Skin epidermis (tissue), 12 donors: ENCODE data around the gene RAD18.

Experiments
- H3K27ac ChIP-seq, 21 experiments: fragments of 200-600 bp; sonication (generic) in 11 of 21; one replicate each; pipeline ENCODE4 v1.5.0; 2020; ENCODE audit warnings: mild to moderate bottlenecking in 3 of 21, inconsistent platforms in 2 of 21, moderate library complexity in 2 of 21
- H3K4me3 ChIP-seq, 7 experiments: fragments of 200-600 bp; sonication (generic) in 2 of 7; one replicate each; pipeline ENCODE4 v1.5.0; 2020; ENCODE audit warnings: inconsistent platforms in 2 of 7, mild to moderate bottlenecking in 2 of 7, moderate library complexity in 1 of 7

Gene RAD18

GRCh38 chr3:8873740-8874139, 89.5 kb downstream of the RAD18 start:
- H3K4me3 ChIP-seq, result no peak overlapping the region
- no peak overlapping the region for H3K27ac ChIP-seq

GRCh38 chr3:8872261-8872660, 91.0 kb downstream of the RAD18 start:
- Histone ChIP-seq H3K4me3 (no peak overlapping the region), H3K27ac (no peak overlapping the region)

GRCh38 chr3:8871306-8871705, 92.0 kb downstream of the RAD18 start:
- H3K4me3 ChIP-seq, result no peak overlapping the region
- no peak overlapping the region for H3K27ac ChIP-seq

- no peak overlapping the region for H3K4me3 ChIP-seq
Measured at GRCh38 chr3:8870134-8870533, 93.1 kb downstream of the RAD18 start.

GRCh38 chr3:8869613-8870012, 93.7 kb downstream of the RAD18 start:
- Histone ChIP-seq H3K4me3 (no peak overlapping the region), H3K27ac (no peak overlapping the region)

More at GRCh38 chr3:8870134-8870533, 93.1 kb downstream of the RAD18 start:
- no peak overlapping the region for H3K27ac ChIP-seq

GRCh38 chr3:8868996-8869395, 94.3 kb downstream of the RAD18 start:
- no peak overlapping the region for H3K27ac ChIP-seq
- H3K4me3 ChIP-seq, result no peak overlapping the region

- Histone ChIP-seq H3K4me3 (no peak overlapping the region), H3K27ac (no peak overlapping the region)
Measured at GRCh38 chr3:8867646-8868045, 95.6 kb downstream of the RAD18 start.

- H3K27ac ChIP-seq, result no peak overlapping the region
- H3K4me3 ChIP-seq, result no peak overlapping the region
Measured at GRCh38 chr3:8865697-8866096, 97.6 kb downstream of the RAD18 start.

- H3K27ac ChIP-seq, result no peak overlapping the region
- H3K4me3 ChIP-seq, result no peak overlapping the region
Measured at GRCh38 chr3:8864402-8865350, 98.6 kb downstream of the RAD18 start.

- Histone ChIP-seq H3K4me3 (no peak overlapping the region), H3K27ac (no peak overlapping the region)
Measured at GRCh38 chr3:8863891-8864290, 99.4 kb downstream of the RAD18 start.

GRCh38 chr3:8857720-8858367, 105.4 kb downstream of the RAD18 start:
- no peak overlapping the region for H3K4me3 ChIP-seq
- no peak overlapping the region for H3K27ac ChIP-seq

- Histone ChIP-seq H3K4me3 (no peak overlapping the region), H3K27ac (no peak overlapping the region)
Measured at GRCh38 chr3:8856721-8857120, 106.6 kb downstream of the RAD18 start.

GRCh38 chr3:8856071-8856470, 107.2 kb downstream of the RAD18 start:
- Histone ChIP-seq H3K4me3 (no peak overlapping the region), H3K27ac (no peak overlapping the region)

- no peak overlapping the region for H3K27ac ChIP-seq
Measured at GRCh38 chr3:8854656-8855055, 108.6 kb downstream of the RAD18 start.

GRCh38 chr3:8853081-8853480, 110.2 kb downstream of the RAD18 start:
- Histone ChIP-seq H3K27ac (no peak overlapping the region), H3K4me3 (no peak overlapping the region)

More at GRCh38 chr3:8854656-8855055, 108.6 kb downstream of the RAD18 start:
- no peak overlapping the region for H3K4me3 ChIP-seq

- Histone ChIP-seq H3K4me3 (no peak overlapping the region), H3K27ac (no peak overlapping the region)
Measured at GRCh38 chr3:8852511-8852910, 110.8 kb downstream of the RAD18 start.

- Histone ChIP-seq H3K4me3 (no peak overlapping the region), H3K27ac (no peak overlapping the region)
Measured at GRCh38 chr3:8851703-8852102, 111.6 kb downstream of the RAD18 start.

GRCh38 chr3:8848696-8849131, 114.6 kb downstream of the RAD18 start:
- Histone ChIP-seq H3K4me3 (no peak overlapping the region), H3K27ac (no peak overlapping the region)

- H3K4me3 ChIP-seq, result no peak overlapping the region
- no peak overlapping the region for H3K27ac ChIP-seq
Measured at GRCh38 chr3:8847317-8847716, 116.0 kb downstream of the RAD18 start.

GRCh38 chr3:8846176-8846575, 117.1 kb downstream of the RAD18 start:
- H3K27ac ChIP-seq, result no peak overlapping the region

GRCh38 chr3:8845641-8846040, 117.6 kb downstream of the RAD18 start:
- no peak overlapping the region for H3K27ac ChIP-seq
- no peak overlapping the region for H3K4me3 ChIP-seq

More at GRCh38 chr3:8846176-8846575, 117.1 kb downstream of the RAD18 start:
- no peak overlapping the region for H3K4me3 ChIP-seq
